ENCODE results near the gene APC2.
A peak's percentile ranks its signal among the peaks of the same experiment; 100 is the strongest.

APC2 gene, protein sequence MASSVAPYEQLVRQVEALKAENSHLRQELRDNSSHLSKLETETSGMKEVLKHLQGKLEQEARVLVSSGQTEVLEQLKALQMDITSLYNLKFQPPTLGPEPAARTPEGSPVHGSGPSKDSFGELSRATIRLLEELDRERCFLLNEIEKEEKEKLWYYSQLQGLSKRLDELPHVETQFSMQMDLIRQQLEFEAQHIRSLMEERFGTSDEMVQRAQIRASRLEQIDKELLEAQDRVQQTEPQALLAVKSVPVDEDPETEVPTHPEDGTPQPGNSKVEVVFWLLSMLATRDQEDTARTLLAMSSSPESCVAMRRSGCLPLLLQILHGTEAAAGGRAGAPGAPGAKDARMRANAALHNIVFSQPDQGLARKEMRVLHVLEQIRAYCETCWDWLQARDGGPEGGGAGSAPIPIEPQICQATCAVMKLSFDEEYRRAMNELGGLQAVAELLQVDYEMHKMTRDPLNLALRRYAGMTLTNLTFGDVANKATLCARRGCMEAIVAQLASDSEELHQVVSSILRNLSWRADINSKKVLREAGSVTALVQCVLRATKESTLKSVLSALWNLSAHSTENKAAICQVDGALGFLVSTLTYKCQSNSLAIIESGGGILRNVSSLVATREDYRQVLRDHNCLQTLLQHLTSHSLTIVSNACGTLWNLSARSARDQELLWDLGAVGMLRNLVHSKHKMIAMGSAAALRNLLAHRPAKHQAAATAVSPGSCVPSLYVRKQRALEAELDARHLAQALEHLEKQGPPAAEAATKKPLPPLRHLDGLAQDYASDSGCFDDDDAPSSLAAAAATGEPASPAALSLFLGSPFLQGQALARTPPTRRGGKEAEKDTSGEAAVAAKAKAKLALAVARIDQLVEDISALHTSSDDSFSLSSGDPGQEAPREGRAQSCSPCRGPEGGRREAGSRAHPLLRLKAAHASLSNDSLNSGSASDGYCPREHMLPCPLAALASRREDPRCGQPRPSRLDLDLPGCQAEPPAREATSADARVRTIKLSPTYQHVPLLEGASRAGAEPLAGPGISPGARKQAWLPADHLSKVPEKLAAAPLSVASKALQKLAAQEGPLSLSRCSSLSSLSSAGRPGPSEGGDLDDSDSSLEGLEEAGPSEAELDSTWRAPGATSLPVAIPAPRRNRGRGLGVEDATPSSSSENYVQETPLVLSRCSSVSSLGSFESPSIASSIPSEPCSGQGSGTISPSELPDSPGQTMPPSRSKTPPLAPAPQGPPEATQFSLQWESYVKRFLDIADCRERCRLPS (N-terminal part only)

DNA sequence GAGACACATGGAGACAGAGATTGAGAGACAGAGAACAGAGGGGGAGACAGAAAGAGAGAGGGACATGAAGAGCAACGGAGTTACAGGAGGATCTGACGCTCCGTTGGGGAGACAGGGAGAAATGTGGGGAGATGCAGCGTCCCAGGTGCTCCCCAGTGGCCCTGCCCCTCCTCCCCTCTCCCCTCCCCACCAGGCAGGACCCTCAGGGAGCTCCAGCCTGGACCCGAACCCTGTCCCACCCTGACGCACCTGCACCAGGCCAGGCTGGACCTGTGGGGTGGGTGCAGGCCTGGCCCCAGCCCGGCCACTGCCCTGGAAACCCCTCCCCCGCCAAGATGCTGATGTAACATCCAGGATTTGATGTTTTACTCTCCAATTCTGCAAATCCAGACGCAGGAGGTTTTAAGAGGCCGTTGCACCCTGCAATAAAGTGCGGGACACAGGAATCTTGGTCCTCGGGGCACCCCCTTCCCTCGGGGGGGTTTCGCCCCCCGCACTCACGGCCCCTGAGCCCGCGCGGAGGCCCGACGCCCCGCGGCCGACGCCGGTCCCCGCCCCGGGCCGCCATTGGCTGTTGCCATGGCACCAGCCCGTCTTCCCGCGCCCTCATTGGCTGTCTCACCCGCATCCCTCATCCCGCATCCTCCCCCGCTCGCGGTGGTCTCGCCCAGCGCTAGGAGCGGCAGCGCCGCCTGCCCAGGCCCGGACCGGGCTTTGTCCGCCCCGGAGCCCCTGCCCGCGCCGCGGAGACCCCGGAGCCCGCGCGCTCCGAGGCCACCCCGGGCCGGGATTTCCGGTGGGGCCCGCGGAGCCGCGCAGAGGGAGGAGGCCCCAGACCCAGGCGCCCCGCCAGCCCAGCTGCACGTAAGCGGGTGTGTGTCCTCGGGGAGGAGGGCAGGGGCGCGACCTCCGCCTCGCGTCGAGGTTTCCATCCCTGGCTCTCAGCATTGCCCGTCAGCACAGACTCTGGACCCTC, at the start of gene APC2:
TSS of gene APC2 (plus strand) at position 655 of the 976 bp plus-strand sequence. CDS start 2,881 bp downstream, outside the sequence.
- DNase-seq, result no peak

DNA sequence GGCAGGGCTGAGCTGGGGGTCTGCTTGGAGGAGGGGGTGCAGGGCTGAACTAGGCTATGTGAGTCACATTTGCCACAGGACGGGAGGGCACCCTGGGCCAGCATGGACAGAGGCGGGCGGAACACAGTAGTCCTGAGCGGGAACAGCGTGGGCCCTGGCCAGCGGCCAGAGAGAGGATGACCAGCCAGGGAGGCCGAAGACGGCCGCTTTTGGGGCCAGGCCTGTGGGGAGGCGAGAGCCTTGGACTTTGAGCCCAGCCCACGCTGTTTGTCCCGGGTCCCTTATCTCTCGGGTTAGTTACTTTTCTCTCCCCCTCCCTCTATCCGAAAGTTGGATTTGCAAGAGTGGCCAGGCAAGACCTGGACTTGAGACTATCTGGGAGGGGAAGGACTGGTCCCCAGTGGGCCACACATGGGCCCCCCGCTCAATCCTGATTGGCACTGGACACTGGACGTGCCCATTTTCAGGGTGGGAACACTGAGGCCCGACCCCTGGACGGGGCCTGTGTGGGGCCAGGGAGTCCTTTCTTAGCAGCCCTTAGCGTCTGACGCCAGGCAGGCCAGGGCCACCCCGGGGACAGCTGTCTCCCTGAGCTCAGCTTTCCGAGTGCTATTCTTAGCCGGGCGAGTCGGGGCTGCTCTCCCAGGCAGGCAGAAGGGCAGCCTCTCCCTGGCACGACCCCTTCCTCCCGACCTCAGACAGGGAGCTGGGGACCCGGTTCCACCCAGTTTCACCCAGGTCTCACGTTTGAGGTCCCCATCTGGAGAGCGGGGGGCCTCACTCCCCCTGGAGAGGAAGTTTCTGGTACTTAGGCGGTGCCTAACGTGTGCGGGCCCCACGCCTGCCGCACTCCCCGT, 49.4 kb upstream of the APC2 start:
- DNase-seq, result no peak

DNA sequence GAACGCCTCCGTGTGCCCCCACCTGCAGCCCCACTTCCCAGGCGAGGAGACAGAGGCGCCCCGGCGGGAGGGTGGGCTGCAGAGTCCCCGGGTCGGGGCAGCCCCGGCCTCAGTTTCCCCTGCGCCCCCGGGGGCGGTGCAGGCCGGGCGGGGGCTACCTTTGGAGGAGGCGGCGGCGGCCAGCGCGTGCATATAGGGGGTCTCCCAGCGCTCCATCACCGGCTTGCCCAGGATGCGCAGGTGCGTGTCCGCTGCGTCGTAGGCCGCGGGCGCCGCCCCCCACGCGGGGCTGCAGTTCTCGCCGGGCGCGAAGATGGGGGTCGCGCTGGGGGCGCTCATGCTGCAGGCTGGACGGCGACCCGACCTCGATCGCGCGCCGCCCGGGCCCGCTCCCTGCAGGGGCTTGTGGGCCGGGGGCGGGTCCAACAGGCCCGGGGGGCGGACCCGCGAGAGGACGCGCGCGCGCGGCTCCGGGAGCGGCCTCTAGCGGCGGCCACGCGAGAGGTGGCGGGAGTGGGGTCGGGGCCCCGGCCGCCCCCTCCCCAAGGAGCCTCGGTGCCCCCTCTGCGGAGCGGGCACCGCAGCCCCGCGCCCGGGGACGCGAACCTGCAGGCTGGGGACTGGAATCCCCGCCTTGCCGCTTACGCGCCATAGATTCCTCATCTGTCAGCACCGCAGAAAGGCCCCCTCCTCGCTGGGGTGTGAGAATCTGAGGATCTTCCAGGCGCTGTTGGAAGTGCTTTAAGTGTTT, 48.6 kb upstream of the APC2 start, which contains the start of gene GAMT:
TSS of gene GAMT (minus strand) at position 405 of the 751 bp plus-strand sequence. CDS start at position 339, 66 bp downstream.
- peak; percentile 49 for DNase-seq

DNA sequence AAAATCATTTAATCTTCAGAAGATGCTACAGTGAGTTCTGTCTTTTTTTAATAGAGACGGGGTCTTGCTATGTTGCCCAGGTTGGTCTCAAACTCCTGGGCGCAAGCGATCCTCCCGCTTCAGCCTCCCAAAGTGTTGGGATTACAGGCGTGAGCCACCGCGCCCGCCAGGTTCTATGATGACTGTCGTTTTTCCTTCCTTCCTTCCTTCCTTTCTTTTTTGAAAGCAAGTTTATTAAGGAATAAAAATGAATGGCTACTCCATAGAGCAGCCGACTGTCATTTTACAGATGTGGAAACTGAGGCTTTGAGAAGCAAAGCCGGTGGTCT, 48.1 kb upstream of the APC2 start:
- DNase-seq, result no peak

DNA sequence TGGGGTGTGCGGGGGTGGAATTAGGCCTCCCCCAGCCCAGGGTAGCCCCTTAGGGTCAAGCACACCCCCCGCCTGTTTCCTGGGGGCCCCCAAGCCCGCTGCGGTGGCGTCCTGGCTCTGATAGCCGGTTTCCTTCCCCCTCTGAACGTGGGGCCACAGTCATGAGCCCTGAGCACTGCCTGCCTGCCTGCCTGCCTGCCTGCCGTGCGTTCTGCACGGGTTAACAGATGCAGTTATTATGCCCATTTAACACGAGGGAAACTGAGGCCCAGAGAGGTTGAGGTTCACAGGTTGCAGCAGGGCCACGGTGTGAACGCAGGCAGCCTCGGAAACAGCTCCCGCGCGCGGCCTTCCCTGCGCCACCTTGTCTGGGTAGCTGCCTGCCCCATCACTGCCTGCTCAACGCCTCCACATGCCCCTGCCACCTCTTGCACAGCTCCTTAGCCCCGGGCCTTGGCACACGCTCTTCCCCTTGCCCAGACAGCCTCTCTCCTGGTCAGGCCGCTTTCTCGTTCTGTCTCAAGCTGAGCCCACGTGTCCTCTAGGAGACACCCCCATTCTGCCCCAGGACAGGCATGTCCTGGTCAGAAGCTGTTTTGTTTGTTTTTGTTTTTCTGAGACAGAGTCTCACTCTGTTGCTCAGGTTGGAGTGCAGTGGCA, 47.4 kb upstream of the APC2 start:
- DNase-seq, result no peak

DNA sequence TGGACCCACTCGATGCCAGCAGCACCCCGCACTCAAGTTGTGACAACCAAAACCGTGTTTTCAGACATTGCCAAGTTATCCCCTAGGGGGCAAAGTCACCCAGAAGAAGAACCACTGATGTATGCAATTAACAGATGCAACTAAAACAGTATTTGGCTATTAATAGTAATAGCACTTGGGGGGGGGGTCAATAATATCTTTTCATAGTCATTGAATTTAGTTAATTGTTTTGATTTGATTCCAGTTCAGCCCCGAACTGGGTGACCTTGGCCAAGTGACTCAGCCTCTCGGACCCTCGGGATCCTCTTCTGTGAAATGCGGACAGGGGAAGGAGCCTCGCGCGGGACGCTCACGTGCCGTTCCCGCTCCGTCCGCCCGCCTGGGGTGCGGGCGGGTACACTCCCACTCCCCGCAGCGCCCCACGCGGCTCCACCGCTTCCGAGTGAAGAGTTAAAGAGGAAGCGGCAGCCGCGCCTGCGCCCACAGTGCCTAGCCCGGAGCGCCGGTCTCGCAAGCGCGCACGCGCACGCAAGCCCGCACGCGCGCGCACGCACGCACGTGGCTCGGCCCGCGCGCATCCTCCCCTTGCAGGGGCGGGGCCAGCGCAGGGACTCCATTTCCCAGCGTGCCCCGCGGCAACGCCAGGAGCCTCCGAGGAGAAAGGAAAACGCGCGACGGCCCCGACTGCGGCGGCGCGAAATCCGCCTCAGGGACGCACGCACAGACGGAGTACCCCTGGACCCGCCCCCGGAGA, 43.0 kb upstream of the APC2 start:
- peak; percentile 99 for DNase-seq

DNA sequence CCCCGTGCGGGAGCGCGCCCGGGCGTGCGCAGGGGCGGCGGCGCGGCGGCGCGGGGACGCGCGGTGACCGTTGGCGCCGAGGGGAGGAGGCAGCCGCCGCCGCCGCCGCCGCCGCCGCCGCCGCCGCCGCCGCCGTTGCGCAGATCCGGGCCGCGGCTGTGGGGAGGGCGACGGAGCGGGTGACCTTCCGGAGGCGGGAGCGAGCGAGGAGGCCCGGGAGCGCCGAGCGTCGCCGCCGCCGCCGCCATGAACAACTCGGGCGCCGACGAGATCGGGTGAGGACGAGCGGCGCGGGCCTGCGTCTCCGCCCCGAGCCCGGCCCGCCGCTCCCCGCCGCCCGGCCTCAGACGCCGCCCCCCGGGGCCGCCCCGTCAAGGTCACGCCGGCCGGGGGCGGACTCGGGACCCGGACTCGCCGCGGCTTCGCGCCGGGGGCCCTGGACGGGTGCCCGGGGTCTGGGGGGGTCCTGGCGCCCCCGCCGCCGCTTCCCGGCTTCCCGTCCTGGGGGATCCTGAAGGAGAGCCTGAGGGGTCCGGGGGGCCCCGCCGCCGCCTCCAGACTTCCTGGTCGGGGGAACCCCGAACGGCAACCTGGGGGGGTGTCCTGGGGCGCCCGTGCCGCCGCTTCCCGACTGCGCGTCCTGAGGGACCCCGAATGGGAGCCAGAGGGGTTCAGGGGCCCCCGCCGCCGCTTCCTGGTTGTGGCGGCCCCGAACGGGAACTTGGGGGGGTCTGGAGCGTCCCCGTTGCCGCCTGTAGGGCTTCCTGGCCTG, 42.2 kb upstream of the APC2 start, which contains the start of gene DAZAP1:
TSS of gene DAZAP1 (plus strand) at position 59 of the 772 bp plus-strand sequence. CDS start at position 247, 188 bp downstream.
- DNase-seq, result peak; percentile 22

DNA sequence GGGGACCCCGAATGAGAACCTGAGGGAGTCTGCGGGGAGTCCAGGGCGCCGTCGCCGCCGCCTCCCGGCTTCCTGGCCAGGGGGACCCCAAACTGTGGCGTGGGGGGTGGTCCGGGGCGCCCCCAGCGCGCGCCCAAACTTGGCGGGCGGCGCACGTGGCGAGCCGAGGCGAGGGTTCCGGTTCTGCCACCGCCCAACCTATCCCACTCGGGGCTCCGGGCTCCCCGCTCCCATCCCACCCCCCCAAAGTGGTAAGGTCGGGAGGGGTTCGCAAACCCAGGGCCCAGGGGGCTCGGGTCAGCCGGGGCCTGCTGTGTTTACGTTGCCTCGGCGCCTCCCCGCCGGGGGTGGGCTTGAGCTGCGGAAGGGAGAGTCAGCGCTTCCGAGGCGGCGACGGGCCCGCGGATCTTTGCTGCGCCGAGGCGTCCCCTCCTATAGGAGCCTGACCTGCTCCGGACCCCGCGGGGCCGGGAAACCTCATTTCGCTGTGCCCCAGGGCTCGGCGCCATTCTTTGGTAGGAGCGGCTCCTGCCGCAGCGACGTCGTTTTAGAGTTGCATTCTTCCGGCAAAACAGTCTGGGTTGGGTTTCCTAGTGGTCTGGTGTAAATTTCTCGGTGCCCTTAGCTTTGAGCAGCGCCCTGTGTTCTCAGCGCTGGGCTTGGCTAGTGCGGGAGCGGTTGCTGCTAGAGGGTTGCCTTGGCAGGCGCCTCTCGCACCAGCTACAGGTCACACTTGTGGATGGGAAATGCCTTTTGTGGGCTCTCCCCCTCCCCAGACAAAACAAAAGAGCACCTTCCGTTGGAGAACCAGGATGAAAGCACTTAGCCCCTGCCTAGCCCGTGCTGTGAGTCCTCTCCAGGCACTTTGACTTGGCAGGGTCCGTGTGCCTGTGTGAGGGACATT, 41.4 kb upstream of the APC2 start:
- DNase-seq, result peak; percentile 54

DNA sequence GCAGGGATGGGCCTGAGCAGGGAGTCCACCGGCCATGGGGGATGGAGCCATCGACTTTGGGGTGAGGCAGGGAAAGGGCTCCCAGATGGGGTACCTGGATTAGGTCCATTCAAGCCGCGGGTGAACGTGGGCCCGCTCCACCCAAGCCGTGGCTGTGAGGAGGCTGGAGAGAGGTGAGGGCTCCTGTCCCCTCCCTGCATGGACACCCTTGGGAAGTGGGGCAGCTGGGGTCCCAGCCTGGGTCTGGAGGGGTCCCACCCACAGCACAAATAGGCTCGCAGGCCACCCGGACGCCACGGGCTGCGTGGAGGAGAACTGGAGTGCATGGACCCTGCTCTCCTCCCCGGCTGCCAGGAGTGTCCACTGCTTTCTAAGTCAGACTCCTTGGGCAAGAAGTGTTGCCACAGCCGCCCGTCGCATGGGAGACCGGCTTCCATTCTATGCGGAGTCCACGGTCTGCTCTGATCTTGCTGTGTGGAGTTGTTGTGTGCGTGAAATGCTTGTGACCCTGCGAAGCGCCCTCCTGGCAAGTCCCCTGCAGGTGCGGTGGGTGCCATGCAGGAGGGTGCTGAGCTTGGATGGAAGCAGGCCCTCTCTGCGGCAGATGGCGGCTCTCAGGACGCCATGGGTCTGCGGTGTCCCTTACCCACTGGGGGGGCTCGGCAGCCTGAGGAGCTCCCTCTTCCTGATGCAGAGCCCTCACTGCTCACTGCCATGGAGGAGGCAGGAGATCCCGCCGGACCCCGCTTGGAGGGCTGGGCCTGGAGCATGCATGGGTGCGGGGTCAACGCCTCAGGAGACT, 40.5 kb upstream of the APC2 start:
- DNase-seq, result no peak

DNA sequence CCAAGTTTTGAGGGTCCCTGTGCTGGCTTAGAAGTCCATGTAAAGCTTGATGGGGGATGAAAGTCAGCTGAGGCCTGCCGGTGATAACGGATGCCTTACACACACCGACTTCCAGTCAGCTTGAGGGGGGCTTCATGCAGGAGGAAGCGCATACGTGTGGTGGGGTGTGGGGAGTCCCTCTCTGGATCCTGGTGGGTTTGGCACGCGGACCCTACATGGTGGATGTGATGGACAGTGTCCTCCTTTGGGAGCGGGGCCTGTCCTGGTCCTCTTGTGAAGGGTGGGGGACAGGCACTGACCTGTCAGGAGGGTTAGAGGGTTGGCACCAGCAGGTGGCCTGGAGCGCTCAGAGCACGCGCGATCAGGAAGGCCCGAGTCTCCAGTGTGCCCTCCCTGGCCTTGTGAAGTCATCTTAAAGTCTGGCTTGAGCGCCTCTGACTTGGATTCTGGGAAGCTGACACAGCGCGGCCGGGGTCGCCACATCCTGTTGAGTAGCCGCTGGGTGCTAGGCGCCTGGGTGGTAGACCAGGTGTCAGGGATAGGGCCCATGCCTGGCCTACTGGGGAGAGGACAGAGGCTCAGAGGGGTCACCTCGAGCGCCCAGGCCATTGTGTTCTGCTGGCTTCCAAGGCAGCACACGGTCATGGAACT, 39.7 kb upstream of the APC2 start:
- DNase-seq, result peak; percentile 35

DNA sequence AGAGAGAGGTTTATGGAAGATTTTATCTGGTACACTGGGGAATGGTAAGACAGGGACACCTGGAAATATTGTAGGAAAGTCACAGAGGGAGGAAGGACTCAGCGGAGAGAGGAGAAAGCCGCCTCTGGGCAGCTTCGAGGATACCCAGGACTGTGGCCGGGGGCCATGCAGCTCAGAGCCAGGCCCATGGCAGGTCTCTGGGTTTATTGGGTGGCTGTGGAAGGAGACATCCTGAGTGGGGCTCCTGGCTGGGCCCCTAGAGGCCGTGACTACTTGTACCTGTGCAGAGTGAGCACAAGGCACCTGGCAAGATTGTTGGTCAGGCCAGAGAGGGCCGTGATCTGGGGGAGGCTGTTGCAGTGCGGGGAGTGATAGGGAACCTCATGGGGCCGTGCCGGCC, 39.1 kb upstream of the APC2 start:
- no peak for DNase-seq

DNA sequence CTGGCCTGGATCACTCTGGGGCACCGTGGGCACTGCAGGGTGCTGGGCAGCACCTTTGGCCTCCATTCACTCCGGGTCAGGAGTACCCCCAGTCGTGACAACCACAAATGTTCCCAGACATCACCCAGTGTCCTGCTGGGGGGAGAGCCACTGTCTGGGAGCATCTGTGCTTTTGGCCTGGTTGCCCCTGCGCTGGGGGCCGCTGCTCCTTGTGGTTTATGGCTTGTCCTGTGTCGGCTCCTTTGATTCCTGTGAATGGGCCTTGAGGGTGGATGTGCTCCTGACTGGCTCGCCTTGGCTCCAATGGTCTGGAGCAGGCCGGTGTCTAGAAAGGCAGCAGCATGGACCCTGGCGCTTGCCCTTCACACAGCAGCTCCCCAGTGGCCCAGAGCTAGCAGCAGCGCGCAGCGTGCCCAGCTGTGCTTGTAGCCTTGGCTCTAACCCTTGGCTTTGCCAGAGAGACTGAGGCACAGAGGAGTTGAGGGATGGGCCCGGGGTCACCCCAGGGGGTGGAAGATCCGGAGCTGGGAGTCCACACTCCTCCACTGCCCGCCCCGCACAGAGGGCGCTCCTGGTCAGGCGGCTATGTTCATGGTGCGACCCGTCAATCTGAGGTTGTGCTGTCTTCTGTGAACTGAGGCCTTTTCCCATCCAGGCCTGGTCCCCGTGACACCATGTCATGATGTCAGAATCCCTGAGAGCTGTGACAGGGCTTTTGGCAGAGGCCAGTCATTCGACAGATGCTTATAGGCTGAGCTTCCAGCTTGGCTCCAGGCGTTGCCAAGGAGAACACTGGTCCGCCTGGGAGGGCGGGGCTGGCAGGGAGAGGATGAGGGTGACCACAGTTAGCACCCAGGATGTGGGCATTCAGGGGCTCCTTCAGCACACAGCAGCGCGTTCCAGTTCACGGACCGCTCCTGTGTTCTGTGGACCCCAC, 38.4 kb upstream of the APC2 start:
- no peak for DNase-seq

DNA sequence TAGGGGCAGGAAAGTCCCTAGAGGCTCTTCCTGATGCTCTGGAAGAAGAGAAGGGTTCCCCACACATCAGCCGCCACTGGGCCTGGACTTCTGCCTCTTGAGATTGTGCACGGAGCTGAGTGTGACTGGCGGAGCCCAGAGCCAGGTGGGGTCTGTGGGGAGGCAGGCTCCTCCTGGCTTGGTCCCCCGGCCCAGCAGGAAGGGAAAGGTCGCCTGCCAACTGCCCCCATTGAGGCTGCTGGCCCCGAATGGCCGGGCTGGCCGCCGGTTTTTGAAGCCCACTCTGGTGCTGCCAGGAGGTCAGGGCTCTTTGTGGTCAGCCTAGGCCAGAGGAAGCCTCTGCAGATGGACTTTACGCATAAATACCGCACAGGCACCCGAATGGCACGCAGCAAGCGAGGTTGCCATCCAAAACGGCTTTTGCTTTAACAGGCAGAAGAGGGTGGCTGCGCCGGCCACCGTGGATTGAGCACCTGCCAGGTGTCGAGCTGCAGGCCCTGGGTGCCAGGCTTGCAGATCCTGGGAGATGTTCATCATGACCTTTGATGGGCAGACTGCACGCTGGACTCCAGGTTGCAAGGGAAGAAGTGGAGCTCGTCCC, 37.5 kb upstream of the APC2 start:
- no peak for DNase-seq
